ENCODE data around the gene CAPN12.
"Not testable (repeated sequence)": the region's sequence is repeated elsewhere in the genome, so short reads cannot be mapped to it uniquely, and the experiment has no call there.

- not testable (repeated sequence) for TF ChIP-seq CTCF (conservative IDR thresholded peaks at IDR 0.05; ENCODE audit: low read depth, low read length); EZH2 (IDR thresholded peaks at IDR 0.05; ENCODE audit: borderline replicate concordance, low read depth, low read length, poor library complexity, severe bottlenecking)
Measured at GRCh38 chr19:38754196-38754595, 9.9 kb upstream of the CAPN12 start.
